22Rv1 (cell line): Measurements from ENCODE around the gene C21orf58.
"Not testable (repeated sequence)": the region's sequence is repeated elsewhere in the genome, so short reads cannot be mapped to it uniquely, and the experiment has no call there.

Experiments
- H3K27ac ChIP-seq: fragments of 450-650 bp; 2 replicates; pipeline ENCODE4 v1.5.1; 2017
- ZFX ChIP-seq: fragments of 450-650 bp; IDR thresholded peaks from 2 replicates; pipeline ENCODE4 v1.6.1; 2017; ENCODE audit warnings: antibody characterized with exemption, borderline replicate concordance
- TF ChIP-seq, protein P1 (sequence below): fragments of 450-650 bp; IDR thresholded peaks from 2 replicates; pipeline ENCODE4 v1.5.1; 2017; ENCODE audit warnings: mild to moderate bottlenecking

C21orf58 gene

DNA sequence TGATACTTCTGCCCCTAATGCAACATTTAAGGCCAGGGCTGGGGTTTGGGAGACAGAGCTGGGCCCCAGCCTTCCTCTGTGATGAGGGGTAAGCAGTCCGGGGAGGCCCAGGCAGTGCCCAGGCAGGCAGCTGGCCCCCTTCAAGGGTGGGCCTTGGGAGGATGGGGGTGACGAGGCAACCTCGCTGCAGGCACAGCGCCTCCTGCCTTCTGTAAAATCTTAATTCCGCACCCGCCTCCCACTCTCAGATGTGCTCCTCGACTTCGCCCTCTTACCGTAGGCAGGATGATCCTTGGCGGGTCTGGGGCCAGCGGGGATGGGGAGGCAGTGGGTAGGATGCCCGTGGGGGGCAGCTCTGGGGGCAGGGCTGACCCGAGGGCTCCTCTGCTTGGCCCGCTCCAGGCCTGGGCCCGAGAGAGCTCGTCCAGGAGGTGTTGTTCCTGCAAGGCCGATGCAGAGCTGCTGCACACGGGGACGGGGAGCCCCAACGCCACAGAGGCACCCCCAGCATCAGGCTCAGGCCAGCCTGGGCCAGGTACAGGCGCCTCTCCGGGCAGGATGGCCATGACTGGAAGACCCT is 9.1 kb downstream of the C21orf58 start:
- no peak overlapping the region for H3K27ac ChIP-seq
- TF ChIP-seq ZFX: no peak
- TF ChIP-seq, protein P1, sequence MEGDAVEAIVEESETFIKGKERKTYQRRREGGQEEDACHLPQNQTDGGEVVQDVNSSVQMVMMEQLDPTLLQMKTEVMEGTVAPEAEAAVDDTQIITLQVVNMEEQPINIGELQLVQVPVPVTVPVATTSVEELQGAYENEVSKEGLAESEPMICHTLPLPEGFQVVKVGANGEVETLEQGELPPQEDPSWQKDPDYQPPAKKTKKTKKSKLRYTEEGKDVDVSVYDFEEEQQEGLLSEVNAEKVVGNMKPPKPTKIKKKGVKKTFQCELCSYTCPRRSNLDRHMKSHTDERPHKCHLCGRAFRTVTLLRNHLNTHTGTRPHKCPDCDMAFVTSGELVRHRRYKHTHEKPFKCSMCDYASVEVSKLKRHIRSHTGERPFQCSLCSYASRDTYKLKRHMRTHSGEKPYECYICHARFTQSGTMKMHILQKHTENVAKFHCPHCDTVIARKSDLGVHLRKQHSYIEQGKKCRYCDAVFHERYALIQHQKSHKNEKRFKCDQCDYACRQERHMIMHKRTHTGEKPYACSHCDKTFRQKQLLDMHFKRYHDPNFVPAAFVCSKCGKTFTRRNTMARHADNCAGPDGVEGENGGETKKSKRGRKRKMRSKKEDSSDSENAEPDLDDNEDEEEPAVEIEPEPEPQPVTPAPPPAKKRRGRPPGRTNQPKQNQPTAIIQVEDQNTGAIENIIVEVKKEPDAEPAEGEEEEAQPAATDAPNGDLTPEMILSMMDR: no peak

DNA sequence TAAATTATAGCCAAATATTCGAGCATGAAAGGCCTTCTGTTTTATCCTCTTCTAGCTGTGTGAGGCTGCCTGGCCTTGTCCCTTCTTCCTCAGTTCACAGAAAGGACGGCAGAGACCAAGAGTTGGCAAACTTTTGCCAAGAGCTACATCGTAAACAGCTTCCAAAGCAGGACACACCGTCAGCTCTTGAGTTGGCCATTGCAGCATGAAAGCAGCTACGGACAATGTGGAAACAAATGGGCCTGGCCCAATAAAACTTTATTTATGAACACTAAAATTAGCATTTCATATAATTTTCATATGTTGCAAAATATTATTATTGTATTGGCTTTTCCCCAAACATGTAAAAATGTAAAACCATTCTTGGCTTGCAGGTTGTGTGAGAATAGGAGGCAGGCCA is 10.7 kb downstream of the C21orf58 start:
- H3K27ac ChIP-seq: no peak overlapping the region
- TF ChIP-seq, protein P1: no peak
- TF ChIP-seq ZFX: no peak

DNA sequence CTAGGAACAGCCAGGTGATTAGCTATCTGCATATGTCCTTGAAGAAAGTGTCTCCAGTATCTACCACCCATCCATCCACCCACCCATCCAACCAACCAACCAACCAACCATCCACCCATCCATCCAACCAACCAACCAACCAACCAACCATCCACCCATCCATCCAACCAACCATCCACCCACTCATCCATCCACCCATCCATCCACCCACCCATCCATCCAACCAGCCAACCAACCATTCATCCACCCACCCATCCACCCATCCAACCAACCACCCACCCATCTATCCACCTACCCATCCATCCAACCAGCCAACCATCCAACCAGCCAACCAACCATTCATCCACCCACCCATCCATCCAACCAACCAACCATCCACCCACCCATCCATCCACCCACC is 12.1 kb downstream of the C21orf58 start:
- TF ChIP-seq, protein P1: no peak
- no peak for TF ChIP-seq ZFX
- H3K27ac ChIP-seq: no peak overlapping the region

DNA sequence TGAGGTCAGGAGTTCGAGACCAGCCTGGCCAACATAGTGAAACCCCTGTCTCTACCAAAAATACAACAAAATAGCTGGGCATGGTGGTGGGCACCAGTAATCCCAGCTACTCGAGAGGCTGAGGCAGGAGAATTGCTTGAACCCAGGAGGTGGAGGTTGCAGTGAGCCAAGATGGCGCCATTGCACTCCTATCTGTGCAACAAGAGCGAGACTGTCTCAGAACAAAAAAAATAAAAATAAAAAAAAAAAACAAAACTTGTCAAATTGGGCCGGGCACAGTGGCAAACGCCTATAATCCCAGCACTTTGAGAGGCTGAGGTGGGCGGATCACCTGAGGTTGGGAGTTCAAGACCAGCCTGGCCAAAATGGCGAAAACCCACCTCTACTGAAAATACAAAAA is 13.4 kb downstream of the C21orf58 start:
- H3K27ac ChIP-seq: not testable (repeated sequence)

DNA sequence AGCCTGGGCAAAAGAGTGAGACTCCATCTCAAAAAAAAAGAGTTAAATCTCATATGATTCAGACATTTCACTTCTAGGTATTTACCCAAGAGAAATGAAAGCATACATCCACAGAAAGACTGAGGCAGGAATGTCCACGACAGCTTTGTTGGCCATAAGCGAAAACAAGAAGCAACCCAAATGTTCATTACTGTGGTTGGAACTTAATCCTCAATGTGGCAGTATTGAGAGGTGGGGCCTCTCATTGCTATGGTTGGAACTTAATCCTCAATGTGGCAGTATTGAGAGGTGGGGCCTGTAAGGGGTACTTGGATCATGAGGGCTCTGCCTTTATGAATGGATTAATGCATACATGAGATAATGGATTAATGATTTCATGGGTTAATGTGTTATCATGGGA is 15.2 kb downstream of the C21orf58 start:
- TF ChIP-seq ZFX: no peak
- TF ChIP-seq, protein P1: no peak
- no peak overlapping the region for H3K27ac ChIP-seq

DNA sequence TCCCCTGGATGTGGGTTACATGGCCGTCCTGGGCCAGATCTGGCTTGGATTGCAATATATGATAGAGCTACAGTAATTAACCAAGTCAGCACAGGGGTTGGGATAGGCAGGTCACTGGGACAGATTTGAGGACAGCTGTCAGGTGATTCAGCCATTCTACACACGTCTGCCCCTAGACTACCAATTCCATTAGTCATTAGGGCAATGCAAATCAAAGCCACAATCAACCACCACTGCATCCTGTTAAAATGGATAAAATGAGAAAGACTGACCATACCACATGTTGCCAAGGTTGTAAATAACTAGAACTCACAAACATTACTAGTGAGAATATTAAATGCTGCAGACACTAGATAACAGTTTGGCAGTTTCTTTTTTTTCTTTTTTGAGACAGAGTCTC is 16.0 kb downstream of the C21orf58 start:
- no peak overlapping the region for H3K27ac ChIP-seq
- TF ChIP-seq, protein P1: no peak
- TF ChIP-seq ZFX: no peak

DNA sequence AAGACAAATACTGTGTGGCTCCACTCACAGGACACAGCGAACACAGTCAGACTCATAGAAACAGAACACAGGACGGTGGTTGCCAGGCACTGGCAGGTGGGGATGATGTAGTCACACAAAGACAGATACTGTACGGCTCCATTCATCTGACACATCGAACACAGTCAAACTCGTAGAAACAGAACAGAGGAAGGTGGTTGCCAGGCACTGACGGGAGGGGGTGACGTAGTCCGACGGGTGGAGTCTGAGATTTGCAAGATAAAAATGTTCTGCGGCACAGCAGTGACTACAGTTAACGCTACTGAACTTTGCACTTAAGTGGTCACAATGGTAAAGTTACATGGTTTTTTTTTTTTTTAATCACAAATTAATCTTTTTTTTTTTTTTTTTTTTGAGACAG is 18.7 kb downstream of the C21orf58 start:
- TF ChIP-seq, protein P1: no peak
- TF ChIP-seq ZFX: no peak
- H3K27ac ChIP-seq: no peak overlapping the region

DNA sequence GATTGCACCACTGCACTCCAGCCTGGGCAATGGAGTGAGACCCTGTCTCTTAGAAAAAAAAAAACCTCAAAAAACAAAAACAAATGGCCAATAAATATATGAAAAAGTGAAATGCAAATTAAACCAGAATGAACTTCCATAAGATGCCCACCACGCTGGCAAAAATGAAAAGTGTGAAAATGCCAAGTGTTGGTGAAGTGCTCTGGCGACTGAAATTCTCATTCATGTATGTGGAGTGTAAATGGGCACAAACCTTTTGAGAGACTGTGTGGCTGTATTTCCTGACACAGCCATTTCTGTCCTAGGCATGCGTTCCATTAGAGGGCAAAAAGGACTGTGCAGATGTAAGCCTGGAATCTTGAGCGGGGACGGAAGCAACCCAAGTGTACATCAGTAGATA is 19.2 kb downstream of the C21orf58 start:
- no peak overlapping the region for H3K27ac ChIP-seq
- TF ChIP-seq ZFX: no peak
- TF ChIP-seq, protein P1: no peak
